ENCODE measurements around the gene BLM. TPM values are rescaled to one million over a fixed set of nuclear protein-coding genes. Genes with fewer than 3 reads are reported as not detected.

Gene BLM
- total and polyA plus RNA-seq, 2 of the 13 experiments (the other 11 are each of a cell fraction or from before 2014, with no cell fraction given) = 5.1 to 11.8 TPM

DNA sequence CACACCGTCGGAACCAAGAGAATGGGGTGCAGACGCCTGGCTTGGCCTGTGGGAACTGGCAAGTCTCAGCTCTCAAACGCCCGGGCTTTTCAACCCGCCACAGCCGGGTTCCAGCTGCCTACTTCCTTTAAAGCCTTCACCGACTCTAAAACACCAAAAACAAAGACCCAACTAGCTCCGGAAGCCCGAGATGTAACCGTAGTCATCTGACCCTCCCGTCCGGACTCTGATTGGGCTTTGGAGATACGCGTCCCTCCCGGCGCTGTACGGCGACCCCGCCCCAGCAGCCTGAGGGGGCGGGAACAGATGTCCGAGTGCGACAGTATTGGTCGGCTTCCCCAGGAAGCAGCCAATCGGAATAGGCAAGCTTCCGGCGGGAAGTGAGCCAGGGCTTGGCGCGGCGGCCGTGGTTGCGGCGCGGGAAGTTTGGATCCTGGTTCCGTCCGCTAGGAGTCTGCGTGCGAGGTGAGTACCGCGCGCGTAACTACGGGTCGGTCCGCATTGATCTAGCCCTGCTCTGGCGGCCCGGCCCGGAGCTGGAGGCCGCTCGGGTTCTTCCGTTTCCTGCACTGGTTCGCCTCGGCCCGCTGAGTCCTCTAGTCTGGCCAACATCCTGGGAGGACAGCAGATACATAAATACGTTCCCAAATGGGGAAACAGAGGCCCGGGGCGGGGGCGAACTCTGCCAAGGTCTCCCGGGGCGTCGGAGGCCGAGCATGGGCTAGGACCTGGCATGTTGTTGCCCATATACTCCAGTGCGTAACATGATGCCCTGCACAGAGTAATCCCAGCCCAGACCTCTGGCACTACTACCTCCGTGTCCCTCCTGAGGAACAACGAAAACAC lies at the start of gene BLM (continued):
- TF ChIP-seq TIGD3 (CRISPR knock-in tag; IDR thresholded peaks at IDR 0.05; ENCODE audit: borderline replicate concordance) (no peak), SOX13 (IDR thresholded peaks at IDR 0.05) (no peak), SOX13 (CRISPR knock-in tag; conservative IDR thresholded peaks at IDR 0.05 in 1 of 2, IDR thresholded peaks at IDR 0.05 in 1 of 2) (no peak; a peak in 1 of 4 replicates), PTBP1 (IDR thresholded peaks at IDR 0.05; ENCODE audit: low read depth, low read length, poor library complexity, severe bottlenecking) (no peak), ZNF510 (CRISPR knock-in tag; IDR thresholded peaks at IDR 0.05; ENCODE audit: low read depth) (no peak), ZBTB7A (CRISPR knock-in tag; IDR thresholded peaks at IDR 0.05) (no peak), THYN1 (CRISPR knock-in tag; IDR thresholded peaks at IDR 0.05; ENCODE audit: borderline replicate concordance, low read depth) (peak; percentile 92), ZNF160 (CRISPR knock-in tag; IDR thresholded peaks at IDR 0.05) (no peak), ZNF20 (CRISPR knock-in tag; IDR thresholded peaks at IDR 0.05) (no peak), PITX1 (CRISPR knock-in tag; IDR thresholded peaks at IDR 0.05) (peak; percentile 49; the same call in 1 of the 2 replicates), FOXJ3 (CRISPR knock-in tag; IDR thresholded peaks at IDR 0.05; ENCODE audit: borderline replicate concordance) (peak; percentile 57; the same call in 1 of the 2 replicates), ZNF280D (CRISPR knock-in tag; IDR thresholded peaks at IDR 0.05) (no peak), MED1 (CRISPR knock-in tag; IDR thresholded peaks at IDR 0.05) (peak; percentile 44; the same call in 1 of the 2 replicates), SMYD3 (CRISPR knock-in tag; IDR thresholded peaks at IDR 0.05) (peak; percentile 98), MLLT10 (CRISPR knock-in tag; IDR thresholded peaks at IDR 0.05) (no peak), BORCS8-MEF2B (CRISPR knock-in tag; IDR thresholded peaks at IDR 0.05) (peak; percentile 99), SIX4 (CRISPR knock-in tag; IDR thresholded peaks at IDR 0.05) (peak; percentile 10; the same call in 1 of the 2 replicates), ZNF891 (CRISPR knock-in tag; IDR thresholded peaks at IDR 0.05) (no peak), ZNF607 (CRISPR knock-in tag; IDR thresholded peaks at IDR 0.05; ENCODE audit: borderline replicate concordance) (peak; percentile 57; the same call in 1 of the 2 replicates), TBX3 (IDR thresholded peaks at IDR 0.05; ENCODE audit: borderline replicate concordance) (no peak)
- TF ChIP-seq, protein P1, sequence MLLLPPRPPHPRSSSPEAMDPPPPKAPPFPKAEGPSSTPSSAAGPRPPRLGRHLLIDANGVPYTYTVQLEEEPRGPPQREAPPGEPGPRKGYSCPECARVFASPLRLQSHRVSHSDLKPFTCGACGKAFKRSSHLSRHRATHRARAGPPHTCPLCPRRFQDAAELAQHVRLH (CRISPR knock-in tag; IDR thresholded peaks at IDR 0.05; ENCODE audit: borderline replicate concordance, low read depth) = no peak
- TF ChIP-seq, protein P2, sequence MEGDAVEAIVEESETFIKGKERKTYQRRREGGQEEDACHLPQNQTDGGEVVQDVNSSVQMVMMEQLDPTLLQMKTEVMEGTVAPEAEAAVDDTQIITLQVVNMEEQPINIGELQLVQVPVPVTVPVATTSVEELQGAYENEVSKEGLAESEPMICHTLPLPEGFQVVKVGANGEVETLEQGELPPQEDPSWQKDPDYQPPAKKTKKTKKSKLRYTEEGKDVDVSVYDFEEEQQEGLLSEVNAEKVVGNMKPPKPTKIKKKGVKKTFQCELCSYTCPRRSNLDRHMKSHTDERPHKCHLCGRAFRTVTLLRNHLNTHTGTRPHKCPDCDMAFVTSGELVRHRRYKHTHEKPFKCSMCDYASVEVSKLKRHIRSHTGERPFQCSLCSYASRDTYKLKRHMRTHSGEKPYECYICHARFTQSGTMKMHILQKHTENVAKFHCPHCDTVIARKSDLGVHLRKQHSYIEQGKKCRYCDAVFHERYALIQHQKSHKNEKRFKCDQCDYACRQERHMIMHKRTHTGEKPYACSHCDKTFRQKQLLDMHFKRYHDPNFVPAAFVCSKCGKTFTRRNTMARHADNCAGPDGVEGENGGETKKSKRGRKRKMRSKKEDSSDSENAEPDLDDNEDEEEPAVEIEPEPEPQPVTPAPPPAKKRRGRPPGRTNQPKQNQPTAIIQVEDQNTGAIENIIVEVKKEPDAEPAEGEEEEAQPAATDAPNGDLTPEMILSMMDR (CRISPR knock-in tag; IDR thresholded peaks at IDR 0.05) = peak; percentile 49
- TF ChIP-seq, protein P3, sequence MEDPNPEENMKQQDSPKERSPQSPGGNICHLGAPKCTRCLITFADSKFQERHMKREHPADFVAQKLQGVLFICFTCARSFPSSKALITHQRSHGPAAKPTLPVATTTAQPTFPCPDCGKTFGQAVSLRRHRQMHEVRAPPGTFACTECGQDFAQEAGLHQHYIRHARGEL (CRISPR knock-in tag; IDR thresholded peaks at IDR 0.05) = no peak

All from HepG2 (cell line).